WTC11 (cell line): ENCODE results near the gene ADGRG3.

Experiments used
- GABPB1 ChIP-seq: sonication (generic); formaldehyde crosslinking; IDR thresholded peaks from 2 replicates; pipeline ENCODE4 v1.8.1; 2023; ENCODE audit warnings: mild to moderate bottlenecking, missing genetic modification reagents
- IRF2 ChIP-seq: sonication (generic); formaldehyde crosslinking; IDR thresholded peaks from 2 replicates; pipeline ENCODE4 v1.8.0; 2022; ENCODE audit warnings: low read depth, missing genetic modification reagents, borderline replicate concordance
- PREB ChIP-seq: sonication (generic); formaldehyde crosslinking; IDR thresholded peaks from 2 replicates; pipeline ENCODE4 v1.8.1; 2022; ENCODE audit warnings: mild to moderate bottlenecking, missing genetic modification reagents, moderate library complexity, borderline replicate concordance
- SOX15 ChIP-seq: fragments of 250-450 bp; sonication (Bioruptor Pico); IDR thresholded peaks from 2 replicates; pipeline ENCODE4 v1.9.0; 2021; ENCODE audit warnings: mild to moderate bottlenecking
- TF ChIP-seq, protein P1 (sequence below): sonication (generic); formaldehyde crosslinking; IDR thresholded peaks from 2 replicates; pipeline ENCODE4 v1.8.0; 2022; ENCODE audit warnings: mild to moderate bottlenecking, missing genetic modification reagents
- TF ChIP-seq, protein P2 (sequence below): fragments of 200-600 bp; IDR thresholded peaks from 2 replicates; pipeline ENCODE4 v1.8.0; 2022; ENCODE audit warnings: antibody characterized with exemption

DNA sequence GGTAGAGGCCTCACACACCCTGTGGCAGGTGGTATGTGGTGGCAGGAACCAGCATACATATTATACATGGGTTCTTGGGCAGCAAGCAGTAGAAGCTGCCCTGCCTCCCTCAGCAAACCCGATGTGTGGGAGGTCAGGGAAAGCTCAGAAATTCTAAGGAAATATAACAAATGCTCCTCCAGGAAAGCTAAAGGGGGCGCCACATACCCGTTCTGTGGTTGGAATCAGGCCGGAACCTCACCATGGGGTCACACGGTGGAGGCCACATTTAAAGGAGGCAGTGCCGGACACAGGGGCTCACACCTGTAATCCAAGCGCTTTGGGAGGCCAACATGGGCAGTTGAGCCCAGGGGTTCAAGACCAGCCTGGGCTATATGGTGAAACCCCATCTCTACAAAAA lies 55.1 kb downstream of the ADGRG3 start:
- TF ChIP-seq, protein P1, sequence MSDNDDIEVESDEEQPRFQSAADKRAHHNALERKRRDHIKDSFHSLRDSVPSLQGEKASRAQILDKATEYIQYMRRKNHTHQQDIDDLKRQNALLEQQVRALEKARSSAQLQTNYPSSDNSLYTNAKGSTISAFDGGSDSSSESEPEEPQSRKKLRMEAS (CRISPR knock-in tag) = no peak
- TF ChIP-seq PREB (CRISPR knock-in tag) = no peak
- TF ChIP-seq, protein P2, sequence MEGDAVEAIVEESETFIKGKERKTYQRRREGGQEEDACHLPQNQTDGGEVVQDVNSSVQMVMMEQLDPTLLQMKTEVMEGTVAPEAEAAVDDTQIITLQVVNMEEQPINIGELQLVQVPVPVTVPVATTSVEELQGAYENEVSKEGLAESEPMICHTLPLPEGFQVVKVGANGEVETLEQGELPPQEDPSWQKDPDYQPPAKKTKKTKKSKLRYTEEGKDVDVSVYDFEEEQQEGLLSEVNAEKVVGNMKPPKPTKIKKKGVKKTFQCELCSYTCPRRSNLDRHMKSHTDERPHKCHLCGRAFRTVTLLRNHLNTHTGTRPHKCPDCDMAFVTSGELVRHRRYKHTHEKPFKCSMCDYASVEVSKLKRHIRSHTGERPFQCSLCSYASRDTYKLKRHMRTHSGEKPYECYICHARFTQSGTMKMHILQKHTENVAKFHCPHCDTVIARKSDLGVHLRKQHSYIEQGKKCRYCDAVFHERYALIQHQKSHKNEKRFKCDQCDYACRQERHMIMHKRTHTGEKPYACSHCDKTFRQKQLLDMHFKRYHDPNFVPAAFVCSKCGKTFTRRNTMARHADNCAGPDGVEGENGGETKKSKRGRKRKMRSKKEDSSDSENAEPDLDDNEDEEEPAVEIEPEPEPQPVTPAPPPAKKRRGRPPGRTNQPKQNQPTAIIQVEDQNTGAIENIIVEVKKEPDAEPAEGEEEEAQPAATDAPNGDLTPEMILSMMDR = no peak
- no peak for TF ChIP-seq IRF2 (CRISPR knock-in tag)
- TF ChIP-seq SOX15 = no peak
- TF ChIP-seq GABPB1 (CRISPR knock-in tag) = no peak
